Naive thymus-derived CD8-positive, alpha-beta T cell (primary cell): ENCODE measurements around the gene EEA1. TPM values are rescaled to one million over a fixed set of nuclear protein-coding genes. Genes with fewer than 3 reads are reported as not detected.
"Not testable (repeated sequence)": the region's sequence is repeated elsewhere in the genome, so short reads cannot be mapped to it uniquely, and the experiment has no call there.

Experiments
- ATAC-seq, 2 donors: fragments of 150-1000 bp; cut with Tn5 transposase in 1 of 2; sonication (Bioruptor Pico), chemical (Tn5 transposase) in 1 of 2; 1 replicate in 1 of 2; 2 replicates in 1 of 2; pipeline ENCODE4 v1.10.0; 2021; ENCODE audit warnings: mild to moderate bottlenecking in 2 of 2, moderate library complexity in 2 of 2
- POLR2A ChIA-PET: fragments of 350-600 bp; sonication (Branson Sonifier 250); formaldehyde crosslinking; loops from one replicate; lab custom pipeline; 2021; ENCODE audit warnings: antibody characterized with exemption; lab: Charles Lee
- DNase-seq, 10 donors: peaks; one replicate each; pipeline versions ENCODE4 v3.0.0 to v3.0.0-alpha.2; 2020 to 2022
- H3K27ac Mint-ChIP-seq, 10 donors: one replicate each; pipeline ENCODE4 v1.8.0; 2020 to 2022; ENCODE audit warnings: mild to moderate bottlenecking in 10 of 10, mixed read lengths in 10 of 10, moderate library complexity in 4 of 10, inconsistent platforms in 1 of 10
- H3K27me3 Mint-ChIP-seq, 5 donors: one replicate each; pipeline ENCODE4 v1.8.0; 2021 to 2022; ENCODE audit warnings: mixed read lengths in 5 of 5
- H3K36me3 Mint-ChIP-seq, 3 donors: one replicate each; pipeline ENCODE4 v1.8.0; 2020 to 2022; ENCODE audit warnings: mixed read lengths in 3 of 3, mild to moderate bottlenecking in 2 of 3, inconsistent platforms in 1 of 3
- H3K4me1 Mint-ChIP-seq, 4 donors: one replicate each; pipeline ENCODE4 v1.8.0; 2021 to 2022; ENCODE audit warnings: mixed read lengths in 4 of 4
- H3K4me3 Mint-ChIP-seq, 10 donors: one replicate each; pipeline ENCODE4 v1.8.0; 2020 to 2022; ENCODE audit warnings: mild to moderate bottlenecking in 10 of 10, mixed read lengths in 10 of 10, moderate library complexity in 6 of 10, inconsistent platforms in 1 of 10
- H3K9me3 Mint-ChIP-seq, 9 donors: one replicate each; pipeline ENCODE4 v1.8.0; 2020 to 2022; ENCODE audit warnings: mixed read lengths in 9 of 9, mild to moderate bottlenecking in 3 of 9, inconsistent platforms in 1 of 9, moderate library complexity in 1 of 9
- polyA plus RNA-seq, 3 donors: library from polyadenylated mRNA; unstranded; fragments of 300-500 nt; fragmentation: Illumina TruSeq; gene quantifications; one replicate each; pipeline ENCODE4 v1.2.3, GENCODE V29; 2021
- total RNA-seq, 8 experiments: library from RNA in 2 of 8; stranded (reverse) in 2 of 8; gene quantifications; one replicate each; pipeline ENCODE4 v1.2.3 and lab custom pipeline; 2021 to 2026

The EEA1 gene
- total and polyA plus RNA-seq, 5 experiments from 2014 or later, result 6.8 to 22.0 (median 13.3) TPM

DNA sequence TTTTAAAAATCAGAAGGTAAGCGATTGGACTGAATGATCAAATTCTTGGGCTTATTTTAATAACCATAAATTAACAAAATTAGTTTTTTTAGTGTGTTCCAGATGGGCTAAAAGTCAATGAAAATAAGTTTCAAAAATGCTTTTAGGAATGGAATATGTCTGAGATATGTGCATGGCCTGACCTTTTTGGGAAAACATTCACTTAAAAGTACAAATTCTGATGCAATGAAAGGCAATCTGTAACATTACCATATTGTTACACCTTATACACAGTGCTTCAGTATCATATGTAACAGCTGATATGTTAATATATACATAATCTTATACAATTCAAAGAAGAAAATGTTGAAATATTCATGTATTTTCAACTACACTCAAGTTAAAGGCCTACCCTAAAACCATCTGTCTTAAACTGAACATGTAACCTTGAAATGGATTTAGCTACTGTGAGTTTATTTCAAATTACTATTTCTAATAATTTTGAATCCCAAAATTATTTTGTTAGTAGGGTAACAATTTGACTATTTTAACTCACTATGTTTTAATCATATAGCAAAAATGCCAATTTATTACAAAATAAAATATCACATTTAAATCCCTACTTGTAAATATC lies 84.8 kb downstream of the EEA1 start:
- no peak for ATAC-seq
- POLR2A ChIA-PET, result no interaction called here

DNA sequence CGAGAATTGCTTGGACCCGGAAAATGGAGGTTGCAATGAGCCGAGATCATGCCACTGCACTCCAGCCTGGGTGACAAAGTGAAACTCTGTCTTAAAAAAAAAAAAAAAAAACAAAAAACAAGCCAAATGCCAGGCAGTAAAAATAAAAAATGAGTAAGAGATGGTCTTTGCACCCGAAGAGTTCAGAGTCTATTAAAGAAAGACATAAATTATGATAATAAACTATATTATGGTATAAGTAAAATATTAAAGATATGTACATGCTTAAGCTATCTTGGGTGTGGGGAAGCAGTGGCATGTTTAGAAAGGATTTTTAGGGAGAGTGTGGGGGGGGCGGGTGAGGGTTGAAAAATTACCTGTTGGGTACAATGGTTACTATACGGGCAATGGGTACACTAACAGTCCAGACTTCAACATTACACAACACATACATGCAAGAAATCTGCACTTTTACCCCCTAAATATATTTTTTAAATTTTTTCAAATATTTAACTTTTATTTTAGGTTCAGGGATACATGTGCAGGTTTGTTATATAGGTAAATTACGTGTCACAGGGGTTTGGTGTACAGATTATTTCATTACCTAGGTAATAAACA lies 99.3 kb downstream of the EEA1 start:
- ATAC-seq, result no peak
- Mint-ChIP-seq H3K9me3 (no peaks in the 10 kb centered on the region), H3K4me3 (no peak overlapping the region), H3K27ac (no peak overlapping the region), H3K4me1 (peaks cover 0 to 5% (median 0%) of the 10 kb centered on the region in 4 donors), H3K27me3 (no peaks in the 10 kb centered on the region), H3K36me3 (peaks cover 0 to 44% (median 12%) of the 10 kb centered on the region in 3 donors)
- POLR2A ChIA-PET, result interaction anchor here (0.7 kb wide), 1 partner anchor 73 kb away, joined by 6 read pairs; no protein-coding TSS in a partner anchor
- DNase-seq, result no peak

More for the DNA sequence above, 84.8 kb downstream of the EEA1 start:
- Mint-ChIP-seq H3K36me3 (peaks cover under 1 to 33% (median 14%) of the 10 kb centered on the region in 3 donors), H3K27me3 (no peaks in the 10 kb centered on the region), H3K4me3 (no peak overlapping the region), H3K4me1 (peaks cover 0 to 3% (median 0%) of the 10 kb centered on the region in 4 donors), H3K27ac (no peak overlapping the region), H3K9me3 (no peaks in the 10 kb centered on the region)
- no peak for DNase-seq

DNA sequence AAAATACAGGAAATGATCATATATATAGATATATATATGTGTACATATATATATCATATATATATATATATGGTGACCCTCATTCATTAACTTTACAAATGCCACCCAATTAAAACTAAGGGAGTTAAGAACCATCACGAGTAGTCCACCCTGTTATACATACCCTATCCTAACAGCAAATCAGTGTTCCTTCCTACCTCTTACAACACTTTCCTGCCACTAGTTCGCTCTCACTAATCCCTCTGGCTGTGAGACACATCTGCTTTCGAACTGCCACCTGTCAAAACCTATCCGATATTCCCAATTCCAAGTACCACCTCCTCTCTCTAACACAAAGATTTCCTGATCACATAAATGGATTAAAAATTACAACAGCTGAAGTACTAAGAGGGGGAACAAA lies 100.5 kb downstream of the EEA1 start:
- POLR2A ChIA-PET, result no interaction called here
- DNase-seq (no peak), ATAC-seq (no peak)
- peak overlapping the region in 1 of 10 donors; percentile 1 for H3K27ac Mint-ChIP-seq
- H3K4me3 Mint-ChIP-seq, result no peak overlapping the region
- H3K27me3 Mint-ChIP-seq, result no peaks in the 10 kb centered on the region
- H3K9me3 Mint-ChIP-seq, result no peaks in the 10 kb centered on the region
- H3K36me3 Mint-ChIP-seq, result peaks cover 0 to 39% (median 12%) of the 10 kb centered on the region in 3 donors
- H3K4me1 Mint-ChIP-seq, result peaks cover 0 to 5% (median 0%) of the 10 kb centered on the region in 4 donors

DNA sequence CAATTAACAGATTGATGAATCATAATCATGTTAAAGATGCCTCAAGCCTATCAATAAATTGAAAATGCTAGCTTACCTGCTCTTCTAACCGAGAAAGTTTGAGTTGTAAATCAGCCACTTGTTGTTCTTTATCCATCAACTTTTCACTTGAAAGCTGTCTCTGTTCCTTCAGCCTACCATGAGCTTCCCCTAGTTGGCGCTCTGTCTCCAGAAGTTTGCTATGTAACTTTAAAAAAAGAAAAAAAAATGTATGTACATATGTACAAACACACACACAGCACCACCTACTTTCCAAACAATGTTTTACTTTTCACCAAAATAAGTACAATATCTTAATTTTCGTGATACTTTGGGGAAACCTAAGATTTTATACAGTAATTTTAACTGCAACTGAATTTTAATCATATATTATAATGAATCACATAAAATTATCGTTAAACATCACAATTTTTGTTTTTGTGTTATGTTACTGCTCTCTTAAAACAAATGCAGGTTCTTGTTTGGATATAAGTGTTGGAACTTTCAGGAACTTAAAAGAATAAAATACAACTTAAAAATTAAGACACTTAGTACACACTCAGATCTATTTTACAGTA lies 101.2 kb downstream of the EEA1 start:
- Mint-ChIP-seq H3K27ac (no peak overlapping the region), H3K4me1 (peaks cover 0 to 5% (median 0%) of the 10 kb centered on the region in 4 donors), H3K9me3 (no peaks in the 10 kb centered on the region), H3K4me3 (no peak overlapping the region), H3K36me3 (peaks cover 0 to 37% (median 12%) of the 10 kb centered on the region in 3 donors), H3K27me3 (no peaks in the 10 kb centered on the region)
- POLR2A ChIA-PET, result interaction anchor here (1.1 kb wide), 1 partner anchor 102 kb away, joined by 4 read pairs; no protein-coding TSS in a partner anchor
- ATAC-seq (peak in 1 of 2 donors; percentile 44), DNase-seq (peak in 8 of 10 donors; percentile 5 to 36 (median 12))

DNA sequence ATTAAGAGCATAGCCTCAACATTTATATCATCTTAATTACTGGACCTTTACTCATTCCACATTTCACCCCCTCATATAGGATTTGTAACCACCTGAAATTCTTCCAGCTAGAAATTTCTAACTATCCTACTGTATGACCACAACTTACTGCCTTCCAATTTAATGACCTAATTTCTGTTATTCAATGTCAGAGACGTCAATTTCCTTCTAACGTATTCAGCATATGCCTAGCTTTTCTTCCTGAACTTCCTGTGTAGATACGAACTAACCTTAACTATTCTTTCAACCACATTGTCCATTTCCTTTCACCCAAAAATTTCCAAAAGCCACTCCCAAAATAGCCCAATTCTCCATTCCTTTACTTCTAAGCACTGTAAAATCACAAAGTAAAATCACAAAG lies 108.0 kb downstream of the EEA1 start:
- Mint-ChIP-seq H3K27ac (no peak overlapping the region), H3K9me3 (no peaks in the 10 kb centered on the region), H3K4me1 (no peaks in the 10 kb centered on the region), H3K36me3 (peaks cover 4 to 26% (median 13%) of the 10 kb centered on the region in 3 donors), H3K27me3 (no peaks in the 10 kb centered on the region), H3K4me3 (no peak overlapping the region)
- no peak for DNase-seq
- POLR2A ChIA-PET, result interaction anchor here (1.1 kb wide), 1 partner anchor 13 kb away, joined by 4 read pairs; no protein-coding TSS in a partner anchor
- ATAC-seq, result no peak

DNA sequence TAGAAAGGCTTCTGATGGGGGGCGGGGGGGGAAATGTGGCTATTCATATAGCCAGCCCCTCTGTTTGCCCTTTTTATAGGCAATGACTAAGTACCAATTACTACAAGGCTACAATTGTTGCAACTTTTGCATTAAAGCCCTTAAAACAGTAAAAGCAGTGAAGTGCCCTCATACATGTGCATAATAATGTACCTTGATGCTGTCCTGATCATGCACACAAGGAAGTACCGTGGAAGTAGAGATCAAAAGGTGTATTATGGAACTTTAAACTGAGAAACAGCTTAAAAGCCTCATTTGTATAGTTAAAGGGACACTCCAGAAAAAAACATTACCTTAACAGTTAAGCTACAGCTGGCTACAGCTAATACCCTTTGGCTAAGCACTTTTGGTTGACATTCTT lies 114.5 kb downstream of the EEA1 start:
- Mint-ChIP-seq H3K4me1 (peaks cover 0 to 3% (median 0%) of the 10 kb centered on the region in 4 donors), H3K27me3 (no peaks in the 10 kb centered on the region), H3K9me3 (no peaks in the 10 kb centered on the region), H3K36me3 (peaks cover 9 to 77% (median 28%) of the 10 kb centered on the region in 3 donors), H3K27ac (no peak overlapping the region), H3K4me3 (no peak overlapping the region)
- DNase-seq, result no peak
- no peak for ATAC-seq
- POLR2A ChIA-PET, result no interaction called here

DNA sequence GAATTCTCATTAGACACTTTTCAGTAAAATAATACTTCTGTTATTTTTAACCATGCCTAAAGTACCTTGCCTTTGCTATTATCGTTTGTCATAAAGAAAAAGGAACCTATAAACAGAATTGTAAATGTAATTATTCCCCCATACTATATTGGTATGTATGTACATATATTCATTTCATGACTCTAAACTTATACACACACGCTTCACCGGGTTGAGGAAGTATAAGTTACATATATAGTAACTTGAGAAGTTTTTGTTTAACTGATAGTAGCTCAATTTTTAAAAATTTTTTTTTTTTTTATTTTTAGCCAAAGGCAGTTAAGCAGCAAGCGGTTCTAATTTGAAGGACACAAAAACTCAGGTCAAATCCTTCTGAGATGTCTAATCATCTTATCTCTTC lies 118.7 kb downstream of the EEA1 start:
- peaks cover 11 to 84% (median 47%) of the 10 kb centered on the region in 3 donors for H3K36me3 Mint-ChIP-seq
- DNase-seq (no peak), ATAC-seq (no peak)
- H3K27me3 Mint-ChIP-seq, result no peaks in the 10 kb centered on the region
- no peaks in the 10 kb centered on the region for H3K9me3 Mint-ChIP-seq
- peak overlapping the region in 1 of 10 donors; percentile 46 for H3K27ac Mint-ChIP-seq
- POLR2A ChIA-PET, result no interaction called here
- no peak overlapping the region for H3K4me3 Mint-ChIP-seq
- H3K4me1 Mint-ChIP-seq, result peaks cover 0 to 3% (median 0%) of the 10 kb centered on the region in 4 donors

DNA sequence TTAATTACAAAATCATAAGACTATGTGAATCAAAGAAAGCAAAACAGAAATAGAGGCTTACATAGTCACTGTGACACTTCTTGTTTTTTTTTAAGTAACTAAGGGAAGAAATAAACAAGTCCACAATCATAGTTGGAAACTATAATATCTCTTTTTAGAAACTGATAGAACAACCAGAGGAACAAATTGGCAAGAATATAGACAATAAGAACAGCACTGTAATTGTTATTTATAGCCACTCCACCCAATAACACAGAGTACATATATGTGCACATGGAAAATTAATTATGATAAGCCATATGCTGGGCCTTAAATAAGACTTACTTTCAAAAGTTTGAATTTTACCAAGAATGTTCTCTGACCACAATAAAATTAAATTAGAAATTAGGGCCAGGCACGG lies 125.2 kb downstream of the EEA1 start:
- H3K9me3 Mint-ChIP-seq, result no peaks in the 10 kb centered on the region
- POLR2A ChIA-PET, result no interaction called here
- no peaks in the 10 kb centered on the region for H3K4me1 Mint-ChIP-seq
- no peak overlapping the region for H3K4me3 Mint-ChIP-seq
- no peak for ATAC-seq
- no peak overlapping the region for H3K27ac Mint-ChIP-seq
- peaks cover 7 to 77% (median 49%) of the 10 kb centered on the region in 3 donors for H3K36me3 Mint-ChIP-seq
- no peaks in the 10 kb centered on the region for H3K27me3 Mint-ChIP-seq
- no peak for DNase-seq

DNA sequence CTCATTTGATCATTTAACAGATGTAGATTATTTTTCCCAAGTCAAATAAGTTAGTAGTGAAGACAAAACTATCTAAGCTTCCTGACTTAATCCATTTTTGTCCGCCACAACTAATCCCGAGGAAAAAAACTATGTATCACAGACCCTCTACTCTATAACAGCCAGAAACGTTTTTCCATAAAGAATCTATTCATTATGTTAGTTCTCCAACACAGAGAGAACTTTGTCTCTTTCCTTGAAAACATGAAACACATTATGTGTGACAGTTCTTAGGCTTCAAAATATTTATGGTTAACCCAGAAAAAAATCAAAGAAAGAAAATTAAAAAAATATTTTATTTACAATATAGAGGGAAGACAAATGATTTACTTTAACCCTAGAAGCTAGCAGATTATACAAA lies 126.2 kb downstream of the EEA1 start:
- Mint-ChIP-seq H3K9me3 (no peaks in the 10 kb centered on the region), H3K27me3 (no peaks in the 10 kb centered on the region), H3K4me3 (no peak overlapping the region), H3K27ac (no peak overlapping the region), H3K36me3 (peaks cover 9 to 73% (median 41%) of the 10 kb centered on the region in 3 donors), H3K4me1 (no peaks in the 10 kb centered on the region)
- POLR2A ChIA-PET, result no interaction called here
- ATAC-seq (no peak), DNase-seq (no peak)

DNA sequence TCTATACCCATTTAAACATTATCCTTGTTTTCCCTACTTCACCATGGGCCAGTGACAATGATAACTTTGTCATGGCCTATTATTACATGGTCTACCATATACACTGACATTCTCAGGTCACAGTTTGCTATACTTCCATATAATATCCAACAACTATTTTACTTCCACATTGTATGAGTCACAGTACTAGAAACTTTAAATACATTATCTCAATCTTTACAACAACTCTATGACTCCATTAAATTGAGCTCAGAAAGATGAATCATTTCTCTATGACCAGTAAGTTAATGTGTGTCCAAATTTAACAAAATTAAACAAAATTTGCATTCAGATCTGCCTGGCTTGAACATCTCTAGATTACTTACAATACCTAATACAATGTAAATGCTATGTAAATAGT lies 132.4 kb downstream of the EEA1 start:
- peak overlapping the region in 1 of 10 donors; percentile 52 for H3K27ac Mint-ChIP-seq
- no peak for DNase-seq
- no peaks in the 10 kb centered on the region for H3K27me3 Mint-ChIP-seq
- peaks cover 0 to 7% (median 4%) of the 10 kb centered on the region in 4 donors for H3K4me1 Mint-ChIP-seq
- peaks cover 0 to 35% (median 19%) of the 10 kb centered on the region in 9 donors for H3K9me3 Mint-ChIP-seq
- no peak for ATAC-seq
- no peak overlapping the region for H3K4me3 Mint-ChIP-seq
- POLR2A ChIA-PET, result no interaction called here
- H3K36me3 Mint-ChIP-seq, result peaks cover 27 to 75% (median 57%) of the 10 kb centered on the region in 3 donors

DNA sequence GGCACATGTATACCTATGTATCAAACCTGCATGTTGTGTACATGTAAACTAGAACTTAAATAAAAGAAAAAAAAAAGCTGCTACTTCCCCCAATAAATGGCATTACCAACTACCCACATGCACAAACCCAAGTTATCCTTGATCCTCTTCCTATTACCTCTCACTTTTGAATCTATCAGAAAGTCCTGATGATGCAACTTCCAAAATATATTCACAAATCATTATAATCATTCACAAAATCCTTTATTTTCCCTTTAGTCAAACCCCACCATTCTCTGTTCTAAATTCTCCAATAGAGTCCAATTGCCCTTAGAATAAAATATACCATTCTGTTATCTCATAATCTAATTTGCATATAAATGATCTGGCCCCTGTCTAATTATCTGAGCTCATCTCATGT lies 134.3 kb downstream of the EEA1 start:
- Mint-ChIP-seq H3K4me1 (peaks cover 7 to 20% (median 12%) of the 10 kb centered on the region in 4 donors), H3K4me3 (no peak overlapping the region), H3K9me3 (peaks cover 0 to 51% (median 31%) of the 10 kb centered on the region in 9 donors), H3K27ac (no peak overlapping the region), H3K27me3 (no peaks in the 10 kb centered on the region), H3K36me3 (peaks cover 41 to 77% (median 65%) of the 10 kb centered on the region in 3 donors)
- ATAC-seq (no peak), DNase-seq (no peak)
- POLR2A ChIA-PET, result no interaction called here

DNA sequence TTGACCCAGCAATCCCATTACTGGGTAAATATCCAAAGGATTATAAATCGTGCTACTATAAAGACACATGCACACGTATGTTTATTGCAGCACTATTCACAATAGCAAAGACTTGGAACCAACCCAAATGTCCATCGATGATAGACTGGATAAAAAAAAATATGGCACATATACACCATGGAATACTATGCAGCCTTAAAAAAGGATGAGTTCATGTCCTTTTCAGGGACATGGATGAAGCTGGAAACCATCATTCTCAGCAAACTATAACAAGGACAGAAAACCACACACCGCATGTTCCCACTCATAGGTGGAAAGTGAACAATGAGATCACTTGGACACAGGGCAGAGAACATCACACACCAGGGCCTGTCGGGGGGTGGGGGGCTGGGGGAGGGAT lies 134.7 kb downstream of the EEA1 start:
- POLR2A ChIA-PET, DNase-seq, H3K27me3 Mint-ChIP-seq, H3K4me3 Mint-ChIP-seq, ATAC-seq: not testable (repeated sequence)
- Mint-ChIP-seq H3K9me3 (peaks cover 0 to 51% (median 31%) of the 10 kb centered on the region in 9 donors), H3K4me1 (peaks cover 9 to 24% (median 16%) of the 10 kb centered on the region in 4 donors), H3K27ac (peak overlapping the region in 1 of 10 donors; percentile 55), H3K36me3 (peaks cover 41 to 79% (median 69%) of the 10 kb centered on the region in 3 donors)

DNA sequence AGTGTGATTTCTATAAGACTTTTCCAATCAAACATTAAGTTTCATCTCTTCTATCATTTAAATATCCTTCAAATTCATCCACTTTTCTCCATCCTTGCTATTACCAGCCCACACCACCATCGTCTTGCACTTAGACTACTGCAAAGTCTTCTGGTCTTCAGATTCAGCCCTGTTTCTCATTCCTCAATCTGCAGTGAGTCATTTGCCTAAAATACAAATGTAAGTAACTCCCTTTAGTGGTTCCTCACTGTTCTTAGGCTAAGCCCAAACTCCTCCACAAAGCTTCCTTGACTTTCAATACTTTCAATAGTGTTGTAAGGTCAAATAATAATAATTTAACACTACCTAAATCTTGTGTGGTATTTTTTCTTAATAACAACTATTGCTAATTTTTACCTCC lies 143.1 kb downstream of the EEA1 start:
- POLR2A ChIA-PET, result interaction anchor here (0.6 kb wide), 1 partner anchor 138 kb away, joined by 7 read pairs; no protein-coding TSS in a partner anchor
- no peak for ATAC-seq
- H3K27me3 Mint-ChIP-seq, result no peaks in the 10 kb centered on the region
- peaks cover 10 to 21% (median 19%) of the 10 kb centered on the region in 4 donors for H3K4me1 Mint-ChIP-seq
- DNase-seq, result no peak
- H3K9me3 Mint-ChIP-seq, result peaks cover 0 to 10% (median 6%) of the 10 kb centered on the region in 9 donors
- no peak overlapping the region for H3K4me3 Mint-ChIP-seq
- peak overlapping the region in 4 of 10 donors; percentile 11 to 64 (median 35) for H3K27ac Mint-ChIP-seq
- H3K36me3 Mint-ChIP-seq, result peaks cover 9 to 51% (median 21%) of the 10 kb centered on the region in 3 donors
